Measurements from ENCODE around the gene S100PBP.

Gene S100PBP

DNA sequence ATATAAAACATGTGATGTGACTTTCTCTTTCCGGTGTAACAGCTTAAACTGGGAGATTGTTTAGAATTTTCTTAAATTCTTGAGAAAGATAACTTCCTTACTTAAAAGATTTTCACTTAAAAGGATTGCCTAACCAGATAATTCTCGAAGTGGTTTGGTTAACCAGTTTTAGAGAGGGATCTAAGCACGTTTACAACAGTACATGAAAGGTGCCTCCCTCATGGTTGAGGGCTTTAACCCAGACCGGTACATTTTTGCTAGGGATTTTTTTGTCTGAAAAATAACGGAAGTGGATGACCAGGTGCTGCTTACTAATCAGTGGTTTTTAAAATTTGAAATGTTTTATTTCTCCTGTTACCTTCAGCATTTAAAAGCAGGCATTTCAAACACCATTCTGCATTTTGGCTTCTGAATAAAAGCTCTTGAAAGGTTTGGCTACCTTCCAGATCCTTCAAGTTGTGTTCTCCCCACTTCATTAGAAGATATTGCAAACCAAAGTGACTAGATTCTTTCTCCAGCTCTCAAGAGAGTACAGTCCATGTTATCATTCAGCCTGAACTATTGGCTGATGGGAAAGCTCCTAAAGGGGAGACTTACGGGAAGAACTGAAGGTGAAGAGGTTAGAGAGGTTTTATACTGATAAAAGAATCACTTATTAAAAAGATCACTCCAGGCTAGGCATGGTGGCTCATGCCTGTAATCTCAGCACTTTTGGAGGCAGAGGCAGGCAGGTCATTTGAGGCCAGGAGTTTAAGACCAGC lies 12.8 kb downstream of the S100PBP start:
- peak; percentile 67 for DNase-seq

DNA sequence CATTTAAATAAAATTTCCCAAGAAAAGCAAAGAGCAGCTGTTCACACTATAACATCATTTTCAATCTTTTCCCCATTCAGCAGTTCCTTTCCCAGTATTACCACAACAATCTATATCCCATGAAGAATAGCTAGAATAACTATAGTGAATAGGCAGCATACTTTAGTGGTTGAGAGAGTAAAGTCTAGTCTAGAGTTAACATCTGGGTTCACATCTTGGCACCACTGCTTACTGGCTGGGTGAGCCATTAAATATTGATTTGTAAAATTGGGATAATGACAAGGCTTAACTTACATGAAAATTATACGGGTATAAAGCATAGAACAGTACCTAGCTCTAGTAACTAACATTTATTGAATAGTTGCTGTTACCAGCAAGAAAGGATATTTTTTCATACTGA lies 14.4 kb downstream of the S100PBP start:
- DNase-seq, result no peak

GRCh38 chr1:32848354-32849063 lies 31.1 kb downstream of the S100PBP start:
- no peak for DNase-seq

DNA sequence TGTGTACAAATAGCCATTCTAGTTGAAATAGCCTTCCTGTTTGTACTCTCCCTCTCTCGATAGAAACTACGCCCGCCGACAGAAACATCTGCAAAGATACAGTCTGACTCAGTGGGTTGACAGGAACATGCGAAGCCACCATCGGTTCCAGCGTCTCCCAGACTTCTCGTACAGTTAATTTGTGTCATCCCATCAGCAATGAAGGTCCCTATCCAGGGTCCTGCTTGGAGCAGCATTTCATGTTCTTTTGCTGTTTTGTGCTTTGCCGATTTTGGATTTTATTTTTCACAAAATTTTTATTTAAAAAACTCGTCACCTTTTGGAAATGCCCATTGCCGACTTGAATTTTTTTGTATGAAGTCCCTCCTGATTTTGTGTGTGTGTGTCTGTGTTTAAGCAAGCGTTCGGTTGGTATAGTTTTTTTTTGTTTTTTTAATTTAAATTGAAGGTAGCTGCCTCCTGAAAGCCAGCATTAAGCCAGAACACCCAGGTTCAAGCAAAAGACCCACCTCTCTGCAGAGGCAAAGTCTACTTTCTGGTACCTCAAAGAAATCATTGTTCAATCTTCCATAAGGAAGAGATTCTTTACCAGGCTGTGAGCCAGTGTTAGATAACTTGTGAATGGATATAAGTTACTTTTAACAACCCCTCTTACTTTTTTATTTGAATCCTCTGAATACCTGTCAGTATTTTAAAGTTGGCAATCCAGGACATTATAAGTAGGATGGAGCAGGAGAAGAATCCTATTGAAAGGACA lies 38.6 kb downstream of the S100PBP start:
- DNase-seq, result no peak

DNA sequence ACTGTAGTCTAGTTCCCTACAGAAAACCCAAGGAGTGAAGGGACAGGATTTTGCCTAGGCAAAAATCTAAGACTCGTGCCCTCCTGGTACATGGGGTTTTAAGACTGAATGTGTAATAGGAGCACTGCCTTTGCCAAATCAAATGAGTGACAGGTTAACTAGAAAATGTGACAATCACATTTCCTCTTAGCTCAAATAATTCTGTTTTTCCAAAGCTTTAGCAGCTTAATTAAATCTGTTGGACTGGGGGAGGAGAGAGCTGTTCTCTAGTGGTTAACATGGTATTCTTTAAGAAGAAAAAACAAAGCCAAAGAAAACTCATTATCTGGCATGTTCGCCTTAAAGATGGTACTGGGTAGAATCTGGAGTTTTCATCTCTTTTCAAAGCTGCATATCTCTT lies 40.7 kb downstream of the S100PBP start:
- no peak for DNase-seq

DNA sequence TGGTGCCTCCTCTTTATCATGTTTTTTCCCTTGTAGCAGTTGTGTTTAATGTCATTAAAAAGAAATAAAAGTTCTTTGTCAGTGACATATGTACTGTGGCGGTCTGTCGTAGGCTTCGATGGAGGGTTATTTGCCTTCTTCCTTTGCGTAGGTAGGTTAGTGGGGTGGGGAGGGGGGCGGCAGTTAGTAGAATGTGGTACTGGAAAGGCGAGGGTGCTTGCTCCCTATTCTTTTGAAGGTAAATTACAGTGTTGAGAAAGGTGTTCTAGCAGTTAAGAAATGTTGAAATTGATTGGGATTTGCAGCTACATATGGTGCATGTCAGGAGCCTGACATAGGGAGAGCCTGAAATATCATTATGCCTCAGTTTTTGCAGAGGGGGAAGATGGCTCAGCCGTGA lies 41.3 kb downstream of the S100PBP start:
- no peak for DNase-seq

GRCh38 chr1:32859915-32860314 lies 42.5 kb downstream of the S100PBP start:
- no peak for DNase-seq

- DNase-seq, result no peak
Measured at GRCh38 chr1:32860566-32860965, 43.1 kb downstream of the S100PBP start.

DNA sequence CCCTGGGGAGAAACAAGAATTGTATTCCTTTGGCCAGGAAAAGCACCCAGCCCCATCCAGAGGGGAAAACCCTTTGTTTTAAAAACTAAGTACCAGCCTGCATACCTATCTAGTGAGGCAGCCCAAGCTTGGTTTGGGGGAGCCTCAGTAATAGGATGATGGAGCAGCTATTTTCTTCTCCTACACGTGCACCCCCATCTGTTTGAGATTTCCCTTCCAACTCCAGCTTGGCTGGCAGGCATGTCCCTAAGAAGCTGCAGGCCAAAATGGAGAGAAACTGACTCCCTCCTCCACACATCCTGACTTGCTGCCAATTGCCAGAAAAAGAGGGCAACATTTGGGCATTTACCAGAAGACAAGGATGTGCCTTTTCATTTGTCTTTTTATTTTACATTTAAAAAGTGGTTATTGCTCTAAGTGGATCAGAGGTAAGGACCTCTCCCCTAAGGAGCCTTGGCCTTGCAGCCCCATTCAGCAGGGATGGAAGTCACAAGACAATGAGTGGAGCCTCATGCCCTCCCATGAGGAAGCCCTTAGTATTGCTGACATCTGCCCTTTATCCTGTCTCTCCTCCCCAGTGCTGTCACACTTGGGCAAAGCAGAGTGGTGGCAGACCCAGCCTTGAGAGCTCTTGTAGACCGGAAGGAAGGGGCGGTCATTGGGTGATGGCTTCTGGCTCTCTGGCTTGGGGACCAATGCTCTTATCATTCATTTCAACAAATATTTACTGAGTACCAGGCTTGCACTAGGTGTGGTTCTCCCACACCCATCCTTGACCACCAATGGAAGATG lies 44.6 kb downstream of the S100PBP start:
- no peak for DNase-seq

DNA sequence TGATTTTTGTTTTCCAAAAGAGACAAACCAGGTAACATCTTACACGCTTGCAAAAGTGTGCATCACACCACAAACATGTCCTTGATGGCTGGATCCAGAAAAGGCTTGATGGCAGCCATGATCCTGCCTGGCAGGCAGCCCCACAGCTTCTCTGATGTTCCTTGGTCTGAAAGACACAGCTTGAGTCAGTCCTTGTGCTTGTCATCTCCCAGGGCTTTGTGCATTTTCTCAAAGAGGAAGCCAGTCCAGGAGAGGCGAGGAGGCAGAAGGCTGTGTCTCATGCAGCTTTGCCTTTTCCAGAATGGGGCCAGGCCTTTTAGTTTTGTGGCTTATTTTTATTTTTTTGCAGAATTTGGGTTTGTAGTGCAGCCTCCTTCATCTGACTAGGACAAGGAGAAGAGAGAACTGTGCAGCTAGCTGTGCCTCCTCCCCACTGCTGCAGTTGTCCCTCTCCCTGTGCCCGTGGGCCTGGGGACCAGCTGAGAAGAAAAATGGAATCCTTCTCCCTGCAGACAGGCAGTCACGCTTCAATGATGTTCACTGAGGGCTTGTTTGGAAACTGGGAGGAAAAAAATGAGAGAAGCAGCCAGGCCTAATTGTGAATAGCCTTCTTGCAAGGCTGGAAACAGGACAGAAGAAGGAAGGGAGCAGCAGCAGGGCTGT lies 45.9 kb downstream of the S100PBP start:
- DNase-seq, result no peak

- no peak for DNase-seq
Measured at GRCh38 chr1:32863881-32864245, 46.4 kb downstream of the S100PBP start.

GRCh38 chr1:32864375-32865019 lies 47.0 kb downstream of the S100PBP start:
- no peak for DNase-seq

GRCh38 chr1:32865639-32866405 lies 48.4 kb downstream of the S100PBP start:
- no peak for DNase-seq

GRCh38 chr1:32867151-32867550 lies 49.7 kb downstream of the S100PBP start:
- DNase-seq, result no peak

DNA sequence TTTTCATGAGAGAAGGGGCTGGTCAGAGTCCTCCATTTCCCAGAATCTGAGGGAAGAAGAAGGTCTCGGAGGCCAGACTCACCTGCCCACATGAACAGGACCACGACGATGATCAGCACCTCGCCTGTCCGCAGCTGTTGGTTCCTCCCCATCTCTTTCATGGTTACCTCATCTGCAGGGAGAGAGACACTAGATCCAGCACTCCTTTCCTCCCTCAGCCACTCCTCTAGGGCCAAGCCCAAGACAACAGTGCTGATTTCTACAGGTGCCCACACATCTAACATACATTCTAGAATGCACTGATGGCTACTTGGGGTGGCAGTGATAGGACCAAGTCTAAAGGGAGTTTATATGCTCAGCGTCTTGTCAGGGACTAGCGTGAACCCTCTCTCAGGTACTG lies 50.2 kb downstream of the S100PBP start:
- no peak for DNase-seq

DNA sequence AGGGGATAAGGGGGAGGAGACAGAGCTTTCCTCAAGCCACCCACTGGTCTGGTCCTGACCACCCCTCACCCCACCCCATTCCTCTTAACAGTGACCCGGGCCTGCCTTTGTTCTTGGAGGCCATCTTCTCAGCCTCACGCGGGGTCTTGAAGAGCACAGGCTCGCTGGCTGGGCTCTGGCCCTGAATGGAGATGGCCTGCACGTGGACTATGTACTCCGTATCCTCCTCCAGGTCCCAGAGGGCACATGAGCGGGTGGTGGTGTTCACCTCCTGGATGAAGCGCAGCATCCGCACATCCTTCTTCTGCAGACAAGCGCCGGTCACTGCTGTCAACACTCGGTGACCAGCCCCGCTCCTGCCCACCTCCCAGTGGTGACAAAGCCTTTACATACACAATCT lies 50.6 kb downstream of the S100PBP start:
- no peak for DNase-seq

DNA sequence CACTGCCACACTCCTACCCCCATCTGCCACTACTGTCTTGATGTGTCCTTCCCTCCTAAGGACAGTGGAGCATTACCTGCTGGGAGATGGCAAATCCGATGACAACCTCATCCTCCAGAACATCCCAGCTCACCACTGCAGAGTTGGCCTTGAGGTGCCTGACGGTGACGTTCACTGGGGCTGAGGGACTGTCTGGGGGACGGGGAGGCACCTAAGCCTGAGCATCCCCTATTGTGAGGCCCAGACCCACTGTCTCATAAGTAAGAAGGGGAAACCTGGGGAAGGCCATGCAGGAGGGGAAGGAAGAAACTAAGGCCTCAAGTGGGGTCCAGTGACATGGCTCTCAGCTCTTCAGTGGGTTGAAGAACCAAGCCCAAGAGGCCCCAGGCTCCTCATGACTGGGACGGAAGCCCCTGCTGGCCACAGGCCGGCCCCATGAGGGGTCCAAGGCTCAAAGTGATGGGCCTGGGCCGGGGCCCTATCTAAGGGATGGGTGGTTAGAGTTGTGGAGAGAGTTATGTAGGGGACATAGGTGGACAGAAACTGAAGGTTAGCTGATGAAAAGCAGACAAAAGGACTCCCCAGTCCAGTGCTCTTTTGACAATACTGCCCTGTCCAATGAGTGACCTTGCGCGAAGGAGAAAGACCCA lies 51.5 kb downstream of the S100PBP start:
- DNase-seq, result no peak

DNA sequence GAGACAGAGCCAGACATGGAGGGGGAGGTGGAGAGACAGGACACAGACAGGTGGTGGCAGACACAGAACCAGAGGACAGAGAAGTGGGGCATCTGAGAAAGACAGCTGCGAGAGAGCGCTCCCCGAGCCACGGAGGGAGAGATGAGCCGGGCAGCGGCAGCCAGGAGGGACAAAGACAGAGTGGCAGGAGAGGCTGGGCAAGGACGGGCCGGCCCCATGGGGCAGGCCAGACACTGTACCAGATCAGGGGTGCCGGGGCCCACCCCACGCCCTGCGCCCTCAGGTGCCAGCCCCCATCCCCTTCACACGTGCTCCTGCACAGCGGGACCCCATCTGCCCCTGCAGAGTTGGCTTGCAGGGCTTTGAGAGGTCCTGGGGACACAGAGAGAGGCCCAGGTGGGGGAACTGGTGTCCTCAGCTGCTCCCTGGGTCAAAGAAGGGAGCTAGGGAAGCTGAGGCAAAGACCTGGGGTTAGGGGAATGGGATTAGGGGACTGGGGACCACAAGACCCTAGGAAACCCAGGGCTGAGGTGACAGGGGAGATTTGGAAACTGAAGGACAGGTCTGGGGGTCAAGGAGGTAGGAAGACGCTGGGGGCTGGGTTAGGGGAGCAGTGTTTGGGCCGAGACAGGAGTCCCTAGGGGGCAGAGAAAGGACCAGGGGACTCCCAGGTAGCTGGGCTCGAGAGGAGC lies 52.6 kb downstream of the S100PBP start:
- DNase-seq, result no peak

- no peak for DNase-seq
Measured at GRCh38 chr1:32870615-32871363, 53.3 kb downstream of the S100PBP start, which contains the start of gene FNDC5. TSS of gene FNDC5 (minus strand) at chr1:32870912.
